Subcutaneous abdominal adipose tissue (tissue), 5 donors: ENCODE results near the gene AK8.
"Not testable (repeated sequence)": the region's sequence is repeated elsewhere in the genome, so short reads cannot be mapped to it uniquely, and the experiment has no call there.

Experiments used
- H3K27ac ChIP-seq: one replicate; pipeline ENCODE4 v1.7.0; 2013; ENCODE audit warnings: low read depth, mild to moderate bottlenecking, inconsistent platforms, low read length, moderate library complexity
- H3K27me3 ChIP-seq, 5 donors: one replicate each; pipeline ENCODE4 v1.7.0; 2013; ENCODE audit warnings: low read length in 5 of 5, inconsistent platforms in 1 of 5; ENCODE audit not compliant: control insufficient read depth in 5 of 5, insufficient read depth in 4 of 5
- H3K36me3 ChIP-seq, 5 donors: one replicate each; pipeline ENCODE4 v1.7.0; 2013; ENCODE audit warnings: low read length in 5 of 5; ENCODE audit not compliant: control insufficient read depth in 5 of 5, insufficient read depth in 5 of 5
- H3K4me1 ChIP-seq, 5 donors: one replicate each; pipeline ENCODE4 v1.7.0; 2013; ENCODE audit warnings: low read length in 5 of 5, mild to moderate bottlenecking in 3 of 5, moderate library complexity in 1 of 5; ENCODE audit not compliant: control insufficient read depth in 5 of 5, insufficient read depth in 5 of 5
- H3K4me3 ChIP-seq, 5 donors: one replicate each; pipeline ENCODE4 v1.7.0; 2013; ENCODE audit warnings: low read length in 5 of 5, low read depth in 1 of 5
- H3K9ac ChIP-seq, 5 donors: one replicate each; pipeline ENCODE4 v1.7.0; 2013; ENCODE audit warnings: low read length in 5 of 5, mild to moderate bottlenecking in 4 of 5, moderate library complexity in 3 of 5
- H3K9me3 ChIP-seq, 5 donors: one replicate each; pipeline ENCODE4 v1.7.0; 2013; ENCODE audit warnings: low read length in 5 of 5; ENCODE audit not compliant: control insufficient read depth in 5 of 5
- donor health status: healthy.
- donor health status: healthy.
- donor health status: healthy.
- donor health status: healthy.
- donor health status: healthy.

The AK8 gene

DNA sequence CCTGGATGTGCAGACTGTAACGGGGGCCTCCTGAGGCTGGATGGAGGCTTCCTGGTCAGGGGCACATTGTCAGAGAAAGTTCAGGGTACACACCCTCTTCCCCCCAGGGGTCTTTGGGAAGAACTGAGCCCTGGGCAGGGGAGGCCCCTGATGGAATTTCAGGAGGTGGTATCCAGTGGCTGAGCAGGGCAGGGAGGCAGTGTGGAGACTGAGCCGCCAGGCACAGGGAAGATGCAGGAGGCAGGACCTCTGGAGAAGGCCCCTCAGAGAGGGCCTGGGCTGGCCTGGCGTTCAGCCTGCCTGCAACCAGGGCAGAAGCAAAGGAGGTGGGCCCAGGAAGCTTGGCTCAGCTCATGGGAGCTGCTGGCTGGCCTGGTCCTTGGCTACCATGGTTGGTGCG lies 154.3 kb downstream of the AK8 start:
- Histone ChIP-seq H3K9ac (no peak overlapping the region), H3K4me1 (no peaks in the 10 kb centered on the region), H3K36me3 (no peaks in the 10 kb centered on the region), H3K4me3 (no peak overlapping the region), H3K27me3 (peaks cover 8 to 26% (median 19%) of the 10 kb centered on the region in 5 donors), H3K9me3 (no peaks in the 10 kb centered on the region), H3K27ac (no peak overlapping the region)

- no peaks in the 10 kb centered on the region for H3K36me3 ChIP-seq
- no peaks in the 10 kb centered on the region for H3K4me1 ChIP-seq
Observed at GRCh38 chr9:132722564-132723065, 155.5 kb downstream of the AK8 start.

DNA sequence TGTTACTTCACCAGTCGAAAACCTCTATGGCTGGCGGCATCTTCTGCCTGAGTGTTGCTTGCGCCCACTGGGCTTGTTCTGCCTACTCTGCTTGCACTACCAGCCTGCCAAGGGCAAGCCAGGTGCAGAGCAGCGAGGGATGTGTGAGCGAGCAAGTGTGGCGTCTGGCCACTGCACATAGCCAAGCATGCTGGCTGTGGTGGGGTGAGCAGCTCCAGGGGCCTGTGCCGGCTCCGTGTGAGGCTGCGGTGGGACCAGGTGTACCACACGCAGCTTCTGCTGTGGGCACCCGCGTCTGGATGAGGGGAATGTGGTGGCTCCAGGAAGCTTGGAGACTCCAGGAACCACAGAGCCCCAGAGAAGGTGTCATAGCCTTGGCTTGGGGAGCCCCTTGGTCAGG lies 156.4 kb downstream of the AK8 start:
- Histone ChIP-seq H3K27me3 (peaks cover 8 to 26% (median 20%) of the 10 kb centered on the region in 5 donors), H3K36me3 (no peaks in the 10 kb centered on the region), H3K9me3 (no peaks in the 10 kb centered on the region), H3K4me3 (no peak overlapping the region), H3K9ac (no peak overlapping the region), H3K4me1 (no peaks in the 10 kb centered on the region), H3K27ac (no peak overlapping the region)

More at GRCh38 chr9:132722564-132723065, 155.5 kb downstream of the AK8 start:
- Histone ChIP-seq H3K27ac (no peak overlapping the region), H3K4me3 (no peak overlapping the region), H3K27me3 (peaks cover 8 to 24% (median 18%) of the 10 kb centered on the region in 5 donors), H3K9ac (no peak overlapping the region), H3K9me3 (no peaks in the 10 kb centered on the region)

GRCh38 chr9:132718381-132718928 lies 159.6 kb downstream of the AK8 start:
- H3K9ac ChIP-seq, H3K4me1 ChIP-seq, H3K4me3 ChIP-seq, H3K9me3 ChIP-seq, H3K36me3 ChIP-seq, H3K27ac ChIP-seq: not testable (repeated sequence)
- peaks cover 8 to 29% (median 20%) of the 10 kb centered on the region in 5 donors for H3K27me3 ChIP-seq

DNA sequence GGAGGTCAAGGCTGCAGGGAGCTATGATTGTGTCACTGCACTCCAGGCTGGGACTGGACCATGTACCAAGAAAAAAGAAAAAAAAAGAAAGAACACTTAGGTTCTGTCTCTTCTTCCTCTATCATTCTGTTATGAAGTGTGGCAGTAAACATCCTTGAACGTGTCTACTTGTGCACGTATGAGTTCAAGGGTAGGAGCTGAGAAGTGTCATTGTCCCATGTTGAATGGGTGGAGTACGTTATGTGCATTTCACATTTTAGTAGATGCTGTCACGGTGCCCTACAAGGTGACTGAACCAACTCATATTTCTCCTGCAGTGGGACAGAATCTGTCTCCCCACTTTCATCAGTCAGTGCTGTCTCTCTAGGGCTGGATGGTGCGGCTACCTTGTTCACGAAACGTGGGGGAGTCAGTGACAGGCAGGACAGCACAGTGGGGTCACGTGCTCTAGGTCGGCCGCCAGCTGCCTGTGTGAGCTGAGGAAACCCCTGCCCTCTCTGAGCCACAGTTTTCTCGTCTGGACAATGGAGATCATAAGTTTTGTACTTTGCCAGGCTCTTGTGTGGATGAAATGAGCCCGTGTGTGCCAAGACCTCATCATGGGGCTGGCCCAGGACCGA lies 160.6 kb downstream of the AK8 start:
- H3K27me3 ChIP-seq, result peaks cover 4 to 27% (median 20%) of the 10 kb centered on the region in 5 donors
- no peak overlapping the region for H3K27ac ChIP-seq
- H3K9me3 ChIP-seq, result no peaks in the 10 kb centered on the region
- H3K4me3 ChIP-seq, result no peak overlapping the region
- no peaks in the 10 kb centered on the region for H3K36me3 ChIP-seq
- no peaks in the 10 kb centered on the region for H3K4me1 ChIP-seq
- no peak overlapping the region for H3K9ac ChIP-seq

GRCh38 chr9:132716007-132716406 lies 162.1 kb downstream of the AK8 start:
- Histone ChIP-seq H3K36me3 (no peaks in the 10 kb centered on the region), H3K4me3 (no peak overlapping the region), H3K9ac (no peak overlapping the region), H3K4me1 (no peaks in the 10 kb centered on the region), H3K9me3 (no peaks in the 10 kb centered on the region), H3K27me3 (peaks cover 0 to 22% (median 15%) of the 10 kb centered on the region in 5 donors), H3K27ac (no peak overlapping the region)

DNA sequence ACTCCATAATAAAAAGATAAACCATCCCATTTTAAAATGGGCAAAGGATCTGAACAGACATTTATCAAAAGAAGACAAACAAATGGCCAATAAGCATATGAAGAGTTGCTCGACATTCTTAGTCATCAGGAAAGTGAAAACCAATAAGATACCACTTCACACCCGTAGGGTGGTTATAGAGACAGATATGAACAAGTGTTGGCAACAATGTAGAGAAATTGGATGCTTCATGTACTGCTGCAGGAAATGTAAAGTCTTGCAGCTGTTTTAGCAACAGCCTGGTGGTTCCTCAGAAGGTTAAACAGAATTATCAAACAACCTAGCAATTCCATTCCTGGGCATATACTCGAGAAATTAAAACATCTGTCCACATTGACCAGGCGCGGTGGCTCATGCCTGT lies 165.3 kb downstream of the AK8 start:
- Histone ChIP-seq H3K4me3 (no peak overlapping the region), H3K4me1 (no peaks in the 10 kb centered on the region), H3K9me3 (no peaks in the 10 kb centered on the region)

GRCh38 chr9:132711846-132712245 lies 166.2 kb downstream of the AK8 start:
- Histone ChIP-seq H3K4me1 (no peaks in the 10 kb centered on the region), H3K27ac (no peak overlapping the region), H3K9ac (no peak overlapping the region), H3K4me3 (no peak overlapping the region), H3K9me3 (no peaks in the 10 kb centered on the region), H3K27me3 (peaks cover 0 to 7% (median 2%) of the 10 kb centered on the region in 5 donors), H3K36me3 (no peaks in the 10 kb centered on the region)

More for the DNA sequence above, 165.3 kb downstream of the AK8 start:
- no peaks in the 10 kb centered on the region for H3K36me3 ChIP-seq
- H3K27ac ChIP-seq, result no peak overlapping the region
- H3K27me3 ChIP-seq, result peaks cover 0 to 14% (median 11%) of the 10 kb centered on the region in 5 donors
- no peak overlapping the region for H3K9ac ChIP-seq

DNA sequence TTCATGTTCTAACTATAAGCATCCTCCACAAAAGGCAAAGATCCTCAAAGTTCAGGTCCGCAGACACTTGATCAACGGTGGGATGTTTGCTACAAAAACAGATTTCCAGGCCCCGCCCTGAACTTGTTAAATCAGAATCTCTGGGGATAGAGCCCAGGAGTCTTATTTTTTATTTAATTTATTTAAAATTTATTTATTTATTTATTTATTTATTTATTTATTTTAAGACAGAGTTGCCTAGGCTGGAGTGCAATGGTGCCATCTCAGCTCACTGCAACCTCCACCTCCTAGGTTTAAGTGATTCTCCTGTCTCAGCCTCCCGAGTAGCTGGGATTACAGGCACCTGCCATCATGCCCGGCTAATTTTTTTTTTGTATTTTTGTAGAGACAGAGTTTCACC lies 166.9 kb downstream of the AK8 start:
- H3K27ac ChIP-seq, H3K36me3 ChIP-seq, H3K4me1 ChIP-seq, H3K9me3 ChIP-seq, H3K27me3 ChIP-seq, H3K9ac ChIP-seq, H3K4me3 ChIP-seq: not testable (repeated sequence)

- H3K9ac ChIP-seq, result no peak overlapping the region
- H3K4me1 ChIP-seq, result no peaks in the 10 kb centered on the region
- no peak overlapping the region for H3K4me3 ChIP-seq
- no peak overlapping the region for H3K27ac ChIP-seq
- H3K36me3 ChIP-seq, result no peaks in the 10 kb centered on the region
- H3K27me3 ChIP-seq, result peaks cover 0 to 10% (median 5%) of the 10 kb centered on the region in 5 donors
- H3K9me3 ChIP-seq, result no peaks in the 10 kb centered on the region
Observed at GRCh38 chr9:132710333-132710732, 167.8 kb downstream of the AK8 start.
